B cell (primary cell): Measurements from ENCODE around the gene DHDH. TPM values are rescaled to one million over a fixed set of nuclear protein-coding genes. Genes with fewer than 3 reads are reported as not detected.

Experiments used
- ATAC-seq: fragments of 200-7000 bp; cut with Tn5 transposase; one replicate; pipeline ENCODE4 v1.10.0; 2021; ENCODE audit warnings: low read depth, mild to moderate bottlenecking, moderate number of reproducible peaks, moderate library complexity
- CTCF ChIA-PET: fragments of 350-600 bp; sonication (Branson Sonifier 250); formaldehyde crosslinking; loops from one replicate; lab custom pipeline; 2021; ENCODE audit warnings: antibody characterized with exemption, inconsistent platforms; lab: Charles Lee
- POLR2A ChIA-PET: fragments of 350-600 bp; sonication (Branson Sonifier 250); formaldehyde crosslinking; loops from one replicate; lab custom pipeline; 2021; ENCODE audit warnings: antibody characterized with exemption; lab: Charles Lee
- DNase-seq: peaks from one replicate; pipeline ENCODE4 v3.0.0; 2013
- H2AFZ ChIP-seq: 2 replicates; pipeline ENCODE4 v1.6.1; 2012; ENCODE audit warnings: mild to moderate bottlenecking, low read depth, low read length; ENCODE audit not compliant: insufficient read depth, poor library complexity, severe bottlenecking
- H3K27ac ChIP-seq, 2 donors: 1 replicate in 1 of 2; 2 replicates in 1 of 2; pipeline ENCODE4 v1.5.1; 2012 to 2013; ENCODE audit warnings: low read length in 2 of 2, mild to moderate bottlenecking in 2 of 2, moderate library complexity in 1 of 2
- H3K27me3 ChIP-seq, 4 experiments: fragments of 200-600 bp in 1 of 4; sonication (generic) in 1 of 4; replicated peaks in 1 of 4; 1 replicate in 2 of 4; 2 replicates in 2 of 4; pipeline versions ENCODE4 v1.6.1 to v1.7.0; 2013 to 2016; ENCODE audit warnings: low read length in 3 of 4, mild to moderate bottlenecking in 2 of 4, mixed read lengths in 1 of 4, moderate library complexity in 1 of 4; ENCODE audit not compliant: insufficient read depth in 4 of 4, control insufficient read depth in 3 of 4; ENCODE audit errors: control extremely low read depth in 1 of 4
- H3K36me3 ChIP-seq, 2 experiments: replicated peaks in 1 of 2; 1 replicate in 1 of 2; 2 replicates in 1 of 2; pipeline versions ENCODE4 v1.6.1 to v1.7.1; 2013; ENCODE audit warnings: low read length in 1 of 2; ENCODE audit not compliant: insufficient read depth in 2 of 2, control insufficient read depth in 1 of 2; ENCODE audit errors: control extremely low read depth in 1 of 2, extremely low read depth in 1 of 2
- H3K4me1 ChIP-seq, 2 donors: fragments of 200-600 bp in 1 of 2; sonication (generic) in 1 of 2; 1 replicate in 1 of 2; 2 replicates in 1 of 2; pipeline versions ENCODE4 v1.5.1 to v1.6.1; 2013 to 2017; ENCODE audit warnings: low read length in 2 of 2; ENCODE audit not compliant: control insufficient read depth in 2 of 2, insufficient read depth in 2 of 2
- H3K4me2 ChIP-seq: replicated peaks from 2 replicates; pipeline ENCODE3; 2012; ENCODE audit warnings: mild to moderate bottlenecking, low read depth, low read length; ENCODE audit not compliant: poor library complexity, severe bottlenecking
- H3K4me3 ChIP-seq, 5 experiments: fragments of 200-600 bp in 1 of 5; sonication (generic) in 1 of 5; 1 replicate in 3 of 5; 2 replicates in 2 of 5; pipeline versions ENCODE4 v1.5.1 to v1.7.0; 2011 to 2016; ENCODE audit warnings: low read length in 4 of 5, mild to moderate bottlenecking in 4 of 5, low read depth in 2 of 5, control low read depth in 1 of 5, moderate library complexity in 1 of 5; ENCODE audit not compliant: insufficient read depth in 1 of 5; ENCODE audit errors: control extremely low read depth in 1 of 5, extremely low read depth in 1 of 5
- H3K79me2 ChIP-seq: fragments of 200-600 bp; sonication (generic); one replicate; pipeline ENCODE4 v1.6.0; 2016; ENCODE audit warnings: low read length; ENCODE audit not compliant: control insufficient read depth, insufficient read depth
- H3K9ac ChIP-seq: fragments of 200-600 bp; sonication (generic); 2 replicates; pipeline ENCODE4 v1.6.1; 2017; ENCODE audit warnings: mild to moderate bottlenecking, low read length, moderate library complexity
- H3K9me3 ChIP-seq, 3 donors: one replicate each; pipeline versions ENCODE4 v1.6.1 to v1.7.1; 2013; ENCODE audit warnings: low read length in 2 of 3; ENCODE audit not compliant: control insufficient read depth in 2 of 3, insufficient read depth in 1 of 3; ENCODE audit errors: control extremely low read depth in 1 of 3
- H4K20me1 ChIP-seq: 2 replicates; pipeline ENCODE4 v1.6.0; 2012; ENCODE audit warnings: mild to moderate bottlenecking, low read length; ENCODE audit not compliant: insufficient read depth, control insufficient read depth, poor library complexity, severe bottlenecking
- H3K27ac Mint-ChIP-seq: one replicate; pipeline ENCODE4 v1.8.0; 2021; ENCODE audit warnings: mixed read lengths
- H3K27me3 Mint-ChIP-seq: one replicate; pipeline ENCODE4 v1.8.0; 2021; ENCODE audit warnings: mixed read lengths
- H3K4me1 Mint-ChIP-seq: one replicate; pipeline ENCODE4 v1.8.0; 2021; ENCODE audit warnings: mixed read lengths
- H3K4me3 Mint-ChIP-seq: one replicate; pipeline ENCODE4 v1.8.0; 2021; ENCODE audit warnings: mixed read lengths
- H3K9me3 Mint-ChIP-seq: one replicate; pipeline ENCODE4 v1.8.0; 2022; ENCODE audit warnings: mixed read lengths; ENCODE audit not compliant: insufficient read depth
- CTCF ChIP-seq: fragments of 200-600 bp; IDR thresholded peaks from one replicate; pipeline ENCODE4 v1.8.0; 2022; ENCODE audit warnings: antibody characterized with exemption, mild to moderate bottlenecking
- EZH2 ChIP-seq: IDR thresholded peaks from 2 replicates; pipeline ENCODE4 v1.6.1; 2012; ENCODE audit warnings: borderline replicate concordance, low read depth, mild to moderate bottlenecking, moderate library complexity, low read length; ENCODE audit not compliant: insufficient read depth, poor library complexity, severe bottlenecking
- WGBS: methylation state at CpG from one replicate; pipeline ENCODE4 v1.1.5; 2013; ENCODE audit warnings: missing lambda C conversion rate; ENCODE audit not compliant: insufficient coverage; 5-methylcytosine and 5-hydroxymethylcytosine counted together
- intact Hi-C: fragments of 100-400 bp; cut with micrococcal nuclease; formaldehyde crosslinking; loops from one replicate; pipeline ENCODE4 v1.10.0; 2022
- polyA plus RNA-seq: library from polyadenylated mRNA; depleted of rRNA; stranded (reverse); fragments of >200 nt; gene quantifications from 2 replicates; pipeline ENCODE4 v1.2.3, GENCODE V29; 2012
- total RNA-seq, 2 donors: library from RNA; stranded (reverse); fragments of 120-200 nt in 1 of 2; gene quantifications; 1 replicate in 1 of 2; 2 replicates in 1 of 2; pipeline versions ENCODE4 v1.2.3 to v1.2.4, GENCODE V29; 2013 to 2022

Gene DHDH
- total and polyA plus RNA-seq, 2 donors (not counting 1 experiment from before 2014, with no cell fraction given), result 0.64 to 0.82 TPM

GRCh38 chr19:48914181-48914580, 19.3 kb upstream of the DHDH start:
- no peaks in the 10 kb centered on the region for H3K27me3 Mint-ChIP-seq
- no peak for DNase-seq

GRCh38 chr19:48915757-48916156, 17.7 kb upstream of the DHDH start:
- no peak overlapping the region for H3K27ac ChIP-seq
- H3K36me3 ChIP-seq, result peaks cover 4 to 42% of the 10 kb centered on the region in 2 experiments
- H3K4me1 Mint-ChIP-seq, result peaks cover 11% of the 10 kb centered on the region
- H3K4me3 Mint-ChIP-seq, result no peak overlapping the region
- TF ChIP-seq CTCF (no peak), EZH2 (no peak)
- CTCF ChIA-PET, result no interaction called here
- no peaks in the 10 kb centered on the region for H3K27me3 ChIP-seq
- H3K79me2 ChIP-seq, result no peaks in the 10 kb centered on the region
- no peaks in the 10 kb centered on the region for H3K27me3 Mint-ChIP-seq
- H3K9me3 Mint-ChIP-seq, result no peaks in the 10 kb centered on the region
- intact Hi-C loops, result no loop called here
- no peak for DNase-seq
- H3K9me3 ChIP-seq, result peaks cover 0 to 7% (median 0%) of the 10 kb centered on the region in 3 donors
- H3K4me2 ChIP-seq, result no peak overlapping the region
- H3K4me3 ChIP-seq, result no peak overlapping the region
- H2AFZ ChIP-seq, result no peak overlapping the region
- no peak overlapping the region for H3K9ac ChIP-seq
- POLR2A ChIA-PET, result interaction anchor here (0.7 kb wide), 3 partner anchors 9 to 77 kb away, joined by 3 to 4 read pairs (median 4); no protein-coding TSS in a partner anchor
- no peak for ATAC-seq
- WGBS, result 80% methylated on average over 2 of the region's 8 CpGs
- no peaks in the 10 kb centered on the region for H4K20me1 ChIP-seq
- no peak overlapping the region for H3K27ac Mint-ChIP-seq
- peaks cover 5 to 6% of the 10 kb centered on the region in 2 donors for H3K4me1 ChIP-seq

More at GRCh38 chr19:48914181-48914580, 19.3 kb upstream of the DHDH start:
- H3K9ac ChIP-seq, result no peak overlapping the region
- no peak overlapping the region for H3K4me3 ChIP-seq
- intact Hi-C loops, result no loop called here
- ATAC-seq, result no peak
- TF ChIP-seq CTCF (no peak), EZH2 (no peak)
- no peaks in the 10 kb centered on the region for H3K27me3 ChIP-seq
- ChIA-PET POLR2A (no interaction called here), CTCF (no interaction called here)
- H4K20me1 ChIP-seq, result no peaks in the 10 kb centered on the region
- Mint-ChIP-seq H3K27ac (no peak overlapping the region), H3K9me3 (no peaks in the 10 kb centered on the region), H3K4me1 (peaks cover 15% of the 10 kb centered on the region), H3K4me3 (no peak overlapping the region)
- H3K27ac ChIP-seq, result no peak overlapping the region
- H3K4me1 ChIP-seq, result peaks cover 9 to 11% of the 10 kb centered on the region in 2 donors
- peaks cover 6 to 50% of the 10 kb centered on the region in 2 experiments for H3K36me3 ChIP-seq
- H3K79me2 ChIP-seq, result no peaks in the 10 kb centered on the region
- H2AFZ ChIP-seq, result no peak overlapping the region
- H3K4me2 ChIP-seq, result no peak overlapping the region
- 99% methylated on average over 7 of the region's 8 CpGs for WGBS
- peaks cover 0 to 7% (median 0%) of the 10 kb centered on the region in 3 donors for H3K9me3 ChIP-seq
